ENCODE measurements around the gene ZNF283. TPM values are rescaled to one million over a fixed set of nuclear protein-coding genes. Genes with fewer than 3 reads are reported as not detected.

The ZNF283 gene
- total and polyA plus RNA-seq, 9 of the 15 experiments (the other 6 are each of a cell fraction or from before 2014, with no cell fraction given), result 6.0 to 19.5 (median 9.8) TPM

DNA sequence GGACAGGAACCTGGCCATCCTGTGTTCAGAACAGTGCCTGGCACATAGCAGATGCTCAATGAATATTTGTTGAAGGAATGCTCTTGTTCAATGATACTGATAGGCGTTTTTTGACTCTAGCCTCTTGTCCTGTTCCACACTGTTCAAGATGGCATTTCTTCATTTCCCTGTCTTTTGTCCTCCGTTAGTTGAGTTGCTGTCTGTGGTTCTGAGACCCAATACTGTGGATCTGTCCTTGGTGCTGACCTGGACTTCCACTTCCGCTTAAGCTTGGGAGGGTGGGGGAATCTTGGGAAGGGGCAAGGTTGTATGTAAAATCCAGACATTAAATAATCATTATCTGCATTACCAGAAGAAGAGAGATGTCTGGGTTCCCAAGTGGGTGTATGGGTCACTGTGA is 38.1 kb upstream of the ZNF283 start (continued):
- TF ChIP-seq, protein P1, sequence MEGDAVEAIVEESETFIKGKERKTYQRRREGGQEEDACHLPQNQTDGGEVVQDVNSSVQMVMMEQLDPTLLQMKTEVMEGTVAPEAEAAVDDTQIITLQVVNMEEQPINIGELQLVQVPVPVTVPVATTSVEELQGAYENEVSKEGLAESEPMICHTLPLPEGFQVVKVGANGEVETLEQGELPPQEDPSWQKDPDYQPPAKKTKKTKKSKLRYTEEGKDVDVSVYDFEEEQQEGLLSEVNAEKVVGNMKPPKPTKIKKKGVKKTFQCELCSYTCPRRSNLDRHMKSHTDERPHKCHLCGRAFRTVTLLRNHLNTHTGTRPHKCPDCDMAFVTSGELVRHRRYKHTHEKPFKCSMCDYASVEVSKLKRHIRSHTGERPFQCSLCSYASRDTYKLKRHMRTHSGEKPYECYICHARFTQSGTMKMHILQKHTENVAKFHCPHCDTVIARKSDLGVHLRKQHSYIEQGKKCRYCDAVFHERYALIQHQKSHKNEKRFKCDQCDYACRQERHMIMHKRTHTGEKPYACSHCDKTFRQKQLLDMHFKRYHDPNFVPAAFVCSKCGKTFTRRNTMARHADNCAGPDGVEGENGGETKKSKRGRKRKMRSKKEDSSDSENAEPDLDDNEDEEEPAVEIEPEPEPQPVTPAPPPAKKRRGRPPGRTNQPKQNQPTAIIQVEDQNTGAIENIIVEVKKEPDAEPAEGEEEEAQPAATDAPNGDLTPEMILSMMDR (IDR thresholded peaks at IDR 0.05 in 2 of 3, conservative IDR thresholded peaks at IDR 0.05 in 1 of 3; ENCODE audit: insufficient read depth in 2 of 3, low read depth in 1 of 3, low read length in 3 of 3), result no peak
- TF ChIP-seq NFIX (CRISPR knock-in tag; IDR thresholded peaks at IDR 0.05; ENCODE audit: low read depth) (no peak), SIRT6 (IDR thresholded peaks at IDR 0.05; ENCODE audit: low read depth, low read length) (no peak), ZBTB17 (CRISPR knock-in tag; IDR thresholded peaks at IDR 0.05) (no peak), HNRNPH1 (optimal IDR thresholded peaks at IDR 0.05; ENCODE audit: low read depth, low read length) (no peak), MYNN (IDR thresholded peaks at IDR 0.05) (no peak), MYNN (CRISPR knock-in tag; IDR thresholded peaks at IDR 0.05) (no peak; the same call in 1 of the 2 replicates), HDAC1 (IDR thresholded peaks at IDR 0.05) (peak in 1 of 2 experiments; percentile 84; a peak in 2 of 4 replicates), RBM25 (IDR thresholded peaks at IDR 0.05; ENCODE audit: low read depth, low read length, severe bottlenecking) (no peak)
- TF ChIP-seq, protein P2, sequence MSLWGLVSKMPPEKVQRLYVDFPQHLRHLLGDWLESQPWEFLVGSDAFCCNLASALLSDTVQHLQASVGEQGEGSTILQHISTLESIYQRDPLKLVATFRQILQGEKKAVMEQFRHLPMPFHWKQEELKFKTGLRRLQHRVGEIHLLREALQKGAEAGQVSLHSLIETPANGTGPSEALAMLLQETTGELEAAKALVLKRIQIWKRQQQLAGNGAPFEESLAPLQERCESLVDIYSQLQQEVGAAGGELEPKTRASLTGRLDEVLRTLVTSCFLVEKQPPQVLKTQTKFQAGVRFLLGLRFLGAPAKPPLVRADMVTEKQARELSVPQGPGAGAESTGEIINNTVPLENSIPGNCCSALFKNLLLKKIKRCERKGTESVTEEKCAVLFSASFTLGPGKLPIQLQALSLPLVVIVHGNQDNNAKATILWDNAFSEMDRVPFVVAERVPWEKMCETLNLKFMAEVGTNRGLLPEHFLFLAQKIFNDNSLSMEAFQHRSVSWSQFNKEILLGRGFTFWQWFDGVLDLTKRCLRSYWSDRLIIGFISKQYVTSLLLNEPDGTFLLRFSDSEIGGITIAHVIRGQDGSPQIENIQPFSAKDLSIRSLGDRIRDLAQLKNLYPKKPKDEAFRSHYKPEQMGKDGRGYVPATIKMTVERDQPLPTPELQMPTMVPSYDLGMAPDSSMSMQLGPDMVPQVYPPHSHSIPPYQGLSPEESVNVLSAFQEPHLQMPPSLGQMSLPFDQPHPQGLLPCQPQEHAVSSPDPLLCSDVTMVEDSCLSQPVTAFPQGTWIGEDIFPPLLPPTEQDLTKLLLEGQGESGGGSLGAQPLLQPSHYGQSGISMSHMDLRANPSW (CRISPR knock-in tag; IDR thresholded peaks at IDR 0.05), result no peak
- TF ChIP-seq, protein P3, sequence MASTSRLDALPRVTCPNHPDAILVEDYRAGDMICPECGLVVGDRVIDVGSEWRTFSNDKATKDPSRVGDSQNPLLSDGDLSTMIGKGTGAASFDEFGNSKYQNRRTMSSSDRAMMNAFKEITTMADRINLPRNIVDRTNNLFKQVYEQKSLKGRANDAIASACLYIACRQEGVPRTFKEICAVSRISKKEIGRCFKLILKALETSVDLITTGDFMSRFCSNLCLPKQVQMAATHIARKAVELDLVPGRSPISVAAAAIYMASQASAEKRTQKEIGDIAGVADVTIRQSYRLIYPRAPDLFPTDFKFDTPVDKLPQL (IDR thresholded peaks at IDR 0.05; ENCODE audit: extremely low read depth, insufficient read length), result no peak
- TF ChIP-seq, protein P4, sequence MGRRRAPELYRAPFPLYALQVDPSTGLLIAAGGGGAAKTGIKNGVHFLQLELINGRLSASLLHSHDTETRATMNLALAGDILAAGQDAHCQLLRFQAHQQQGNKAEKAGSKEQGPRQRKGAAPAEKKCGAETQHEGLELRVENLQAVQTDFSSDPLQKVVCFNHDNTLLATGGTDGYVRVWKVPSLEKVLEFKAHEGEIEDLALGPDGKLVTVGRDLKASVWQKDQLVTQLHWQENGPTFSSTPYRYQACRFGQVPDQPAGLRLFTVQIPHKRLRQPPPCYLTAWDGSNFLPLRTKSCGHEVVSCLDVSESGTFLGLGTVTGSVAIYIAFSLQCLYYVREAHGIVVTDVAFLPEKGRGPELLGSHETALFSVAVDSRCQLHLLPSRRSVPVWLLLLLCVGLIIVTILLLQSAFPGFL (CRISPR knock-in tag; IDR thresholded peaks at IDR 0.05), result no peak
- TF ChIP-seq, protein P5, sequence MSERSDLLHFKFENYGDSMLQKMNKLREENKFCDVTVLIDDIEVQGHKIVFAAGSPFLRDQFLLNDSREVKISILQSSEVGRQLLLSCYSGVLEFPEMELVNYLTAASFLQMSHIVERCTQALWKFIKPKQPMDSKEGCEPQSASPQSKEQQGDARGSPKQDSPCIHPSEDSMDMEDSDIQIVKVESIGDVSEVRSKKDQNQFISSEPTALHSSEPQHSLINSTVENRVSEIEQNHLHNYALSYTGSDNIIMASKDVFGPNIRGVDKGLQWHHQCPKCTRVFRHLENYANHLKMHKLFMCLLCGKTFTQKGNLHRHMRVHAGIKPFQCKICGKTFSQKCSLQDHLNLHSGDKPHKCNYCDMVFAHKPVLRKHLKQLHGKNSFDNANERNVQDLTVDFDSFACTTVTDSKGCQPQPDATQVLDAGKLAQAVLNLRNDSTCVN (CRISPR knock-in tag; IDR thresholded peaks at IDR 0.05), result peak; percentile 40; the same call in 1 of the 2 replicates
- TF ChIP-seq, protein P6, sequence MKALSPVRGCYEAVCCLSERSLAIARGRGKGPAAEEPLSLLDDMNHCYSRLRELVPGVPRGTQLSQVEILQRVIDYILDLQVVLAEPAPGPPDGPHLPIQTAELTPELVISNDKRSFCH (CRISPR knock-in tag; IDR thresholded peaks at IDR 0.05), result no peak
- TF ChIP-seq, protein P6 (tag; IDR thresholded peaks at IDR 0.05), result no peak
- TF ChIP-seq, protein P7, sequence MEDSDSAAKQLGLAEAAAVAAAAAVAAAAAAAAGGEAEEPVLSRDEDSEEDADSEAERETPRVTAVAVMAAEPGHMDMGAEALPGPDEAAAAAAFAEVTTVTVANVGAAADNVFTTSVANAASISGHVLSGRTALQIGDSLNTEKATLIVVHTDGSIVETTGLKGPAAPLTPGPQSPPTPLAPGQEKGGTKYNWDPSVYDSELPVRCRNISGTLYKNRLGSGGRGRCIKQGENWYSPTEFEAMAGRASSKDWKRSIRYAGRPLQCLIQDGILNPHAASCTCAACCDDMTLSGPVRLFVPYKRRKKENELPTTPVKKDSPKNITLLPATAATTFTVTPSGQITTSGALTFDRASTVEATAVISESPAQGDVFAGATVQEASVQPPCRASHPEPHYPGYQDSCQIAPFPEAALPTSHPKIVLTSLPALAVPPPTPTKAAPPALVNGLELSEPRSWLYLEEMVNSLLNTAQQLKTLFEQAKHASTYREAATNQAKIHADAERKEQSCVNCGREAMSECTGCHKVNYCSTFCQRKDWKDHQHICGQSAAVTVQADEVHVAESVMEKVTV (CRISPR knock-in tag; IDR thresholded peaks at IDR 0.05), result no peak
- TF ChIP-seq, protein P8, sequence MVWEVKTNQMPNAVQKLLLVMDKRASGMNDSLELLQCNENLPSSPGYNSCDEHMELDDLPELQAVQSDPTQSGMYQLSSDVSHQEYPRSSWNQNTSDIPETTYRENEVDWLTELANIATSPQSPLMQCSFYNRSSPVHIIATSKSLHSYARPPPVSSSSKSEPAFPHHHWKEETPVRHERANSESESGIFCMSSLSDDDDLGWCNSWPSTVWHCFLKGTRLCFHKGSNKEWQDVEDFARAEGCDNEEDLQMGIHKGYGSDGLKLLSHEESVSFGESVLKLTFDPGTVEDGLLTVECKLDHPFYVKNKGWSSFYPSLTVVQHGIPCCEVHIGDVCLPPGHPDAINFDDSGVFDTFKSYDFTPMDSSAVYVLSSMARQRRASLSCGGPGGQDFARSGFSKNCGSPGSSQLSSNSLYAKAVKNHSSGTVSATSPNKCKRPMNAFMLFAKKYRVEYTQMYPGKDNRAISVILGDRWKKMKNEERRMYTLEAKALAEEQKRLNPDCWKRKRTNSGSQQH (CRISPR knock-in tag; IDR thresholded peaks at IDR 0.05), result no peak

Data from K562 (cell line).